H9 (cell line): ENCODE data around the gene PLB1. TPM values are rescaled to one million over a fixed set of nuclear protein-coding genes. Genes with fewer than 3 reads are reported as not detected.

Experiments used
- DNase-seq: peaks from one replicate; pipeline ENCODE4 v3.0.0-alpha.2; 2017
- H2AFZ ChIP-seq: one replicate; pipeline ENCODE4 v1.6.1; 2013; ENCODE audit warnings: mild to moderate bottlenecking, low read length, control low read depth, moderate library complexity
- H2AK5ac ChIP-seq: 2 replicates; pipeline ENCODE4 v1.6.1; 2013; ENCODE audit warnings: low read length, control low read depth, mixed read lengths; ENCODE audit not compliant: insufficient read length
- H2BK120ac ChIP-seq: one replicate; pipeline ENCODE4 v1.6.1; 2013; ENCODE audit warnings: low read depth, mild to moderate bottlenecking, low read length, control low read depth, inconsistent platforms; ENCODE audit not compliant: poor library complexity, severe bottlenecking
- H2BK12ac ChIP-seq: 2 replicates; pipeline ENCODE4 v1.6.1; 2013; ENCODE audit warnings: low read length, control low read depth, mixed read lengths, low read depth; ENCODE audit not compliant: insufficient read length
- H2BK15ac ChIP-seq: 2 replicates; pipeline ENCODE4 v1.6.1; 2013; ENCODE audit warnings: low read depth, low read length, control low read depth
- H2BK20ac ChIP-seq: one replicate; pipeline ENCODE4 v1.6.1; 2013; ENCODE audit warnings: low read depth, mild to moderate bottlenecking, low read length, control low read depth, inconsistent platforms; ENCODE audit not compliant: poor library complexity, severe bottlenecking
- H2BK5ac ChIP-seq: 2 replicates; pipeline ENCODE4 v1.6.1; 2013; ENCODE audit warnings: low read length, control low read depth, mixed read lengths; ENCODE audit not compliant: insufficient read length
- H3K14ac ChIP-seq: 2 replicates; pipeline ENCODE4 v1.6.1; 2013; ENCODE audit warnings: low read length, control low read depth; ENCODE audit not compliant: insufficient read depth
- H3K18ac ChIP-seq: 2 replicates; pipeline ENCODE4 v1.6.1; 2013; ENCODE audit warnings: low read depth, mild to moderate bottlenecking, mixed read lengths, low read length, control low read depth; ENCODE audit not compliant: insufficient read length
- H3K23ac ChIP-seq: 2 replicates; pipeline ENCODE4 v1.6.1; 2013; ENCODE audit warnings: low read length, control low read depth, mixed read lengths, low read depth; ENCODE audit not compliant: insufficient read length
- H3K23me2 ChIP-seq: 2 replicates; pipeline ENCODE4 v1.6.1; 2013; ENCODE audit warnings: low read depth, mild to moderate bottlenecking, mixed read lengths, low read length, control low read depth; ENCODE audit not compliant: insufficient read length, poor library complexity, severe bottlenecking
- H3K27ac ChIP-seq: 2 replicates; pipeline ENCODE4 v1.5.1; 2013; ENCODE audit warnings: low read length, control low read depth, mixed read lengths, low read depth; ENCODE audit not compliant: insufficient read length
- H3K27me3 ChIP-seq: 2 replicates; pipeline ENCODE4 v1.6.1; 2013; ENCODE audit warnings: low read length, control low read depth, inconsistent platforms; ENCODE audit not compliant: insufficient read depth
- H3K4ac ChIP-seq: 2 replicates; pipeline ENCODE4 v1.6.1; 2013; ENCODE audit warnings: low read depth, mild to moderate bottlenecking, control low read depth, inconsistent platforms, low read length, moderate library complexity
- H3K4me1 ChIP-seq: 2 replicates; pipeline ENCODE4 v1.6.1; 2013; ENCODE audit warnings: low read length, control low read depth, inconsistent platforms; ENCODE audit not compliant: insufficient read depth
- H3K4me2 ChIP-seq: 2 replicates; pipeline ENCODE4 v1.6.1; 2013; ENCODE audit warnings: low read length, control low read depth, mixed read lengths; ENCODE audit not compliant: insufficient read length, insufficient read depth
- H3K56ac ChIP-seq: 2 replicates; pipeline ENCODE4 v1.6.1; 2013; ENCODE audit warnings: low read depth, mild to moderate bottlenecking, mixed read lengths, low read length, control low read depth; ENCODE audit not compliant: insufficient read length
- H3K79me1 ChIP-seq: 2 replicates; pipeline ENCODE4 v1.6.1; 2013; ENCODE audit warnings: low read depth, mild to moderate bottlenecking, moderate library complexity, low read length, control low read depth, inconsistent platforms; ENCODE audit not compliant: insufficient read depth, poor library complexity, severe bottlenecking
- H3K79me2 ChIP-seq: 2 replicates; pipeline ENCODE4 v1.6.1; 2013; ENCODE audit warnings: low read length, control low read depth, inconsistent platforms; ENCODE audit not compliant: insufficient read depth
- H3K9ac ChIP-seq: 2 replicates; pipeline ENCODE4 v1.6.1; 2013; ENCODE audit warnings: low read length, control low read depth, mixed read lengths; ENCODE audit not compliant: insufficient read length; ENCODE audit errors: extremely low read depth
- H3K9me3 ChIP-seq: one replicate; pipeline ENCODE4 v1.6.1; 2013; ENCODE audit warnings: low read depth, low read length, inconsistent platforms; ENCODE audit not compliant: control insufficient read depth
- H3T11ph ChIP-seq: one replicate; pipeline ENCODE4 v1.6.1; 2013; ENCODE audit warnings: mild to moderate bottlenecking, low read length, control low read depth, inconsistent platforms
- H4K20me1 ChIP-seq: one replicate; pipeline ENCODE4 v1.6.1; 2013; ENCODE audit not compliant: control insufficient read depth, insufficient read length, insufficient read depth
- H4K5ac ChIP-seq: 2 replicates; pipeline ENCODE4 v1.6.1; 2013; ENCODE audit warnings: low read depth, mild to moderate bottlenecking, mixed read lengths, low read length, control low read depth; ENCODE audit not compliant: insufficient read length
- H4K8ac ChIP-seq: replicated peaks from 2 replicates; pipeline ENCODE4 v1.6.1; 2013; ENCODE audit warnings: low read length, control low read depth, mixed read lengths, low read depth; ENCODE audit not compliant: insufficient read length
- H4K91ac ChIP-seq: 2 replicates; pipeline ENCODE4 v1.6.1; 2013; ENCODE audit warnings: low read depth, mild to moderate bottlenecking, moderate library complexity, mixed read lengths, low read length, control low read depth; ENCODE audit not compliant: insufficient read length
- H3K27ac Mint-ChIP-seq, 3 experiments: 2 replicates in 2 of 3; 3 replicates in 1 of 3; pipeline ENCODE4 v1.8.0; 2020 to 2021; ENCODE audit warnings: mixed read lengths in 3 of 3, mild to moderate bottlenecking in 1 of 3, moderate library complexity in 1 of 3
- H3K27me3 Mint-ChIP-seq: 2 replicates; pipeline ENCODE4 v1.8.0; 2021; ENCODE audit warnings: low read depth, mild to moderate bottlenecking, moderate library complexity, mixed read lengths
- H3K36me3 Mint-ChIP-seq, 3 experiments: 2 replicates in 2 of 3; 3 replicates in 1 of 3; pipeline ENCODE4 v1.8.0; 2020 to 2021; ENCODE audit warnings: low read depth in 3 of 3, mixed read lengths in 3 of 3; ENCODE audit not compliant: insufficient read depth in 1 of 3
- H3K4me1 Mint-ChIP-seq, 2 experiments: 2 replicates each; pipeline ENCODE4 v1.8.0; 2020; ENCODE audit warnings: mixed read lengths in 2 of 2
- H3K4me3 Mint-ChIP-seq, 2 experiments: 2 replicates in 1 of 2; 3 replicates in 1 of 2; pipeline ENCODE4 v1.8.0; 2020 to 2021; ENCODE audit warnings: mild to moderate bottlenecking in 2 of 2, mixed read lengths in 2 of 2, moderate library complexity in 1 of 2
- H3K9me3 Mint-ChIP-seq, 2 experiments: 2 replicates in 1 of 2; 3 replicates in 1 of 2; pipeline ENCODE4 v1.8.0; 2020; ENCODE audit warnings: mild to moderate bottlenecking in 2 of 2, mixed read lengths in 2 of 2, moderate library complexity in 1 of 2
- CTCF ChIP-seq: fragments of 200-600 bp; sonication (generic); conservative IDR thresholded peaks from 3 replicates; pipeline ENCODE4 v1.8.0; 2021; ENCODE audit warnings: antibody characterized with exemption, mild to moderate bottlenecking
- WGBS: extraction: QIAGEN DNeasy Blood & Tissue Kit; methylation state at CpG from one replicate; pipeline ENCODE4 v1.1.7; 2013; ENCODE audit warnings: missing lambda C conversion rate, low lambda C conversion rate, mixed read lengths; ENCODE audit not compliant: insufficient read length; ENCODE audit errors: extremely low coverage; 5-methylcytosine and 5-hydroxymethylcytosine counted together
- total RNA-seq: library from RNA; stranded (reverse); gene quantifications from 2 replicates; pipeline ENCODE4 v1.2.1, GENCODE V29; 2021

PLB1 gene
- total RNA-seq, 1 experiment from 2014 or later: not detected

DNA sequence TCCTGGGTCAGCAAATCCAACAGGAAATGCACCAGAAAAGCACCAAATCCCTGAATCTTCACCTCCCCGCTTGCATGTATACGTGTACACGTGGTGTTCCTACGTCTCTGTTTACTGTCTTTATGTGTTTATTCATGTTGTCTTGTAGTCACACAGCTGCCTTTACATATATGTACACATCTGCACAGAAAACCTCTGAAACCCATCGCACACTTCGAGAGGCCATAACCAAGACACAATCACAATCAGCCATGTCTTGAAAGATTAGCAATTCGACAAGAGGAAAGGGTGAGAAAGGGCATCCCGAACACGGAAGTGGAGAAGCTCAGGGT lies 98.1 kb downstream of the PLB1 start:
- Histone ChIP-seq H3K4me2 (peak overlapping the region; percentile 6), H4K20me1 (no peaks in the 10 kb centered on the region), H3K4me1 (peaks cover 5% of the 10 kb centered on the region; the same call in 1 of the 2 replicates), H2BK15ac (no peak overlapping the region), H3K56ac (no peak overlapping the region), H4K8ac (no peak overlapping the region), H3K14ac (no peak overlapping the region), H3K79me2 (no peaks in the 10 kb centered on the region), H3K18ac (no peak overlapping the region), H2BK120ac (no peak overlapping the region), H2BK12ac (no peak overlapping the region), H2AFZ (peak overlapping the region; percentile 69), H3T11ph (no peak overlapping the region), H3K23ac (no peak overlapping the region), H2BK20ac (no peak overlapping the region), H4K5ac (no peak overlapping the region), H3K79me1 (no peaks in the 10 kb centered on the region), H3K23me2 (no peaks in the 10 kb centered on the region), H3K9me3 (no peaks in the 10 kb centered on the region), H2AK5ac (no peak overlapping the region), H3K4ac (no peak overlapping the region), H2BK5ac (no peak overlapping the region), H3K9ac (no peak overlapping the region), H3K27ac (no peak overlapping the region), H4K91ac (no peak overlapping the region), H3K27me3 (no peaks in the 10 kb centered on the region)
- H3K4me1 Mint-ChIP-seq: peaks cover 32 to 37% of the 10 kb centered on the region in 2 experiments
- no peak for TF ChIP-seq CTCF
- WGBS: no CpG with 5 or more reads among the region's 9 CpGs
- no peaks in the 10 kb centered on the region for H3K9me3 Mint-ChIP-seq
- H3K27ac Mint-ChIP-seq: no peak overlapping the region
- H3K4me3 Mint-ChIP-seq: no peak overlapping the region
- no peaks in the 10 kb centered on the region; a peak in 1 of 7 replicates for H3K36me3 Mint-ChIP-seq
- H3K27me3 Mint-ChIP-seq: peaks cover 3% of the 10 kb centered on the region; the same call in 1 of the 2 replicates
- no peak for DNase-seq
